HG02870 (cell line): ENCODE measurements around the gene RORC.

ENCODE experiments used
- ATAC-seq: cut with Tn5 transposase; IDR thresholded peaks from one replicate; pipeline ENCODE4 v1.9.1; 2021; ENCODE audit warnings: mild to moderate bottlenecking, moderate library complexity; ENCODE audit not compliant: unreplicated experiment

RORC gene

DNA sequence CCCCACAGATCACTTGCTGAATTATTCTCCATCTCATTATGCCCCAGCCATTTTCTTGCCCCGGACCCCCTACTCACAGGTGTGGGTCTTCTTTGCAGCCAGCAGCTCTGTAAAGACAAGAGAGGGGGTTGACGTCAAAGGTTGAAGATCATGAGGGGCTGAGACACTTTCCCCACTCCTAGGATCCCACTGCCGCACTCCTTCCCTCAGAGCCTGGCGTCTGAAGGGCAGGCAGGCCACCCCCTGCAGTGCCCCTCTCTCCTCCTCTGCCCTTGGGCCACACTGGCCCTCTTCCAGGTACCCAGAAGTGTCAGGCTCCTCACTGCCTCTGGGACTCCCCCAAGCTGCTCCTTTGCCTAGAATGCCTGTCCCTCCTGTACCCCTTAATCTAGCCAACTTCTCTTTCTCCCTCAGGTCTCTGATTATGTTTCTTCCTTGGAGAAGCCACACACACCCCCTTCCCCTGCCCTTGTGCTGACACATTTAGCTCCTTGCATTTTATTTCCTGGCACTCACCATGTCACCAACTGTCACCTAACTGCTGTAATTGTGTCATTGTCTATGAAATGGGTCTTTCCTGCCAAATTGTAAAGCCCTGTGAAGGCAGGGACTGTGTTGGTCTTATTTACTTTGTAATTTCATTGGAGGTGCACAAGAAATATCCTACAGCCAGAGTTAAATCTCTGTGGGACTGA, 2.1 kb downstream of the RORC start:
- ATAC-seq = no peak

DNA sequence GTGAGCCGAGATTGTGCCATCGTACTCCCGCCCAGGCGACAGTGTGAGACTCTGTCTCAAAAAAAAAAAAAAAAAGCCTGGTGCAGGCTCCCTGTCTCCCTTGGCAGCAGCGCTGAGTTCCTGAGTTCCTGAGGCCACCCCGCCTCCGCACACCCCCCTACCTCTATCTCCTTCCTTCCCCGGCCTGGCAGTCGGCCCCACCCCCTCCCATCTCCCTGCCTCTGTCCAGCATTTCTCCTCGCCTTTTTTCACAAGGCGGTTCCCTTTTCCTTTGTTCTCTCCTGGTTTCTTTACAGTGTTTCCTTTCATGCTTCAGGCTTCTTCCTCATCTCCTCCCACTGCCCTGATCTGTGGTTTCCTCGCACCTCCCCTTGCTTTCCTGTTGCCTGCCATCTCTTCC, 2.7 kb downstream of the RORC start:
- no peak for ATAC-seq

DNA sequence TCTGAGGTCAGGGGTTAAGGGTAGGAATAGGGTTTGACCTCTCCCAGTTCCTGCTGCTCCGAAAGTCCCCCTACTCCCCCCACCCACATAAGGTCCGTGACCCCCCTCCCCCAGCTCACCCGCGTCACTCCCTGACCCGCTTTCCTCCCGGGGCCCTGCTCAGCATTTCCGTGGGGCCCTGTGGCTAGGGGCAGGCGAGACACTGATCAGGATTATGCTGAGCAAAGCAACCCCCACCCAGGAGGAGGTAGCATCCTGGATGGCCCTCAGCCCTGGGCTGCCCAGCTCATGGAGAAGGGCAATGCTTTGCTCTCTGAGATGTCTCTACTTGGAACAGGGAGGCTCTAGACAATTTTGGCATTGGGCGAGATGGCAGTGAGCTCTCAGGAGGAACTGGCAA, 3.7 kb downstream of the RORC start:
- no peak for ATAC-seq

DNA sequence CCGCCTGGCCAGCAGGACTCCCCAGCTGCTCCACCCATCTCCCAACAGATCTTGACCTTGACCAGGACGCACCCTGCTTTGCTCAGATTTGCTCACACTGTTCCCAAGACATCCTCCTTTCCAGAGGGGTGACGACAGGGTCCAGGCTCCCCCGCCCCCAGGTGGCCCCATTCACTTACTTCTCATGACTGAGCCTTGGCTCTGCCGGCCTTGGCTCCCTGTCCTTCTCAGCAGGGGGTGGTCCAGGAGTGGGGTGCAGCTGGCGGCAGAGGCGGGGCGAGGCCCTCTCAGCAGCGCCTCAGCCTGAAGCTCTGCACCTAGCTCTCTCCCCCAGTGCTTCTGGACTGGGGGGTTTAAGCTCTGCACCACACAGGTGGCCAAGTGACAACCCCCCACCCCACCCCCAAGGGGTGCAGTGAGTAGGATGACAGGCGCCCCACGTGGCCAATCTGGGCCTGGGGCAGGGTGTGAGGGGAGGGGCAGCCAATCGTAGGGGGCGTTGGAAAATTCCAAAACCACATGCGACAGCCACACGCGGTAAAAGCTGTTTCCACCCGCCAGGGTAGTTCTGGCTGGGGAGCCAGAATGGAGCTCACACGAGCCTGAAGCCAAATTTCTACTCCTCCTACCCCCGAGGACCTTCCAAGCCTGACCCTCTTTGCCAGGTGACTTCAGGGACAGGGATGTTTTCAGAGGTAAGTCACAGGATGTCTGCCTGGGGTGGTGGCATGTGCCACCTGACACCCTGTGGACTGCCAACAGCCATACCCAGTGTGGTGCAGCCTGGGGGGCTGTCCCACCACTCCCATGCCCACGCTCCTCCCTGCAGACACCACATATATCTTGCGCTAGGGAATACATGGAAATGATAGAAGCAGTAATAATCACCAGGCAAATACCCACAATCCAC, 5.6 kb downstream of the RORC start:
- no peak for ATAC-seq

DNA sequence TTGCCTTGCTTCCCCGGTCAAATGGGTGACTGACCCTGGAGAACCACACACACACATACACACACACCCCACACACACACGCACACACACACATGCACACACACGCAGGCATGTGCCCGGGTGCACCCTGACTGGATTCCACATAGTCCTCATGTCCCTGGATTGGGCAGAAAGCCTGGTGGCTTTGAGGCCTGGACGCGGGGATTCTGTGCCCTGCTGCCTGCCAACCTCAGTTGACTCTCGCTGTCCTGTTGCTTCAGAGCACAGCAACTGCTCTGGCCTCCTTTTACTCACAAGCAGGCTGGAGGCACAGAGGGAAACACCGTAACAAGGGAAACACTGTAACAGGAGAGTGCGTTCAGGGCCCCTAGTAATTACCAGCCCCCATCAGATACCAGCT, 6.4 kb downstream of the RORC start:
- no peak for ATAC-seq

DNA sequence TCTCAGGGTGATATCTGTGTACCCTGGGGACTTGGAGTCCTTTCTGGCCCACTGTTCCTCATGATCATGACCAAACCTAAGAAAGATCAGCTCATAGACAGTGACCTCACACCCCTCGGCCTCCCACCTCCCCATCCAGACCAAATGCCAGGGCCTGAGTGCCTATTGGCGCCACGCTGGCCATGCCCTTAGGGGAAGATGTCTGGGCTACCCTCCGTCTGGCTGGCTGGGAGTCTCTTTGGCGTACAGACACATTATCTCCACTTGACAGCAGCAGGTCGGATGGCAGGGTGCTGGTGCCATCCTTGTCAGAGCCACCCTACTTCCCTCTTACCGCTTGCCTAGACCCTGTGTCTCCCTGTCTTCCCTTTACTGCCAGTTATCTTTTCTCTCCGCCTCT, 8.4 kb downstream of the RORC start:
- ATAC-seq = no peak

DNA sequence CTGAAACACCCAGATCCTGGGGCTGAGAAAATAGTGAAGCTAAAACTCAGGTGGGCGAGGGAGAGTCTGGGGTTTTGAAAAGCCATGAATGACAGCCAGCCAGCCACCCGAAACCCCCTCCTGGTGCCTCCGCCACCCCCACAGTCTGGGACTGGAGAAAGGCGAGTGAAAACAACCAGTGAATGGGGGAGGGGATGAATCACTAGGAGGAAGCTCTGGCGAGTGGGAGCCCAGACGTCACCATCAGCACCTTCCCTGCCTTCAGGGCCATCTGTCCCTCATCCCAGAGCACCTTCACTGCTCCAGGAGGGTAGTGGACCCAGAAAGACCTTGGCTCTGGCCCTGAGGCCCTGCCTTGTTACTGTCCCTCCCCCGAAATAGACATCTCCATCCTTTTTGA, 9.2 kb downstream of the RORC start:
- ATAC-seq = no peak

DNA sequence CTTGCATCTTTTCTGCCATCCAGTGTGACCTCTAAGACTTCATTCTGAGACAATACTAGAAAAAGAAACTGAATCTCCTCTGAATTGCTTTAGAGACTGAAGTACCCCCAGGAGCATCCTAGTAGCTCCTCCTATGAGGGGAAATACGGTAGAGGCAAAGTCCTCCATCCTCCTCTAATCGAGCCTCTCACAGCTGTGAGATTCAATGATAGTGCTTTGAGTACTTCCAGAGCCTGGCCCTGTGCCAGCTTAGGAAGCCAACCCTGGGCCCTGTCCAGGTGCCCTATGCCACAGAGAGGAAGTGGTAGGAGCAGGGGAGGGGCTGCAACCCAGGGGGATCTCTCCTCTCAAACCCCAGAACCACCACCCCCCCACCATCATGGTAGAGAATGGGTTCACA, 10.7 kb downstream of the RORC start:
- no peak for ATAC-seq

DNA sequence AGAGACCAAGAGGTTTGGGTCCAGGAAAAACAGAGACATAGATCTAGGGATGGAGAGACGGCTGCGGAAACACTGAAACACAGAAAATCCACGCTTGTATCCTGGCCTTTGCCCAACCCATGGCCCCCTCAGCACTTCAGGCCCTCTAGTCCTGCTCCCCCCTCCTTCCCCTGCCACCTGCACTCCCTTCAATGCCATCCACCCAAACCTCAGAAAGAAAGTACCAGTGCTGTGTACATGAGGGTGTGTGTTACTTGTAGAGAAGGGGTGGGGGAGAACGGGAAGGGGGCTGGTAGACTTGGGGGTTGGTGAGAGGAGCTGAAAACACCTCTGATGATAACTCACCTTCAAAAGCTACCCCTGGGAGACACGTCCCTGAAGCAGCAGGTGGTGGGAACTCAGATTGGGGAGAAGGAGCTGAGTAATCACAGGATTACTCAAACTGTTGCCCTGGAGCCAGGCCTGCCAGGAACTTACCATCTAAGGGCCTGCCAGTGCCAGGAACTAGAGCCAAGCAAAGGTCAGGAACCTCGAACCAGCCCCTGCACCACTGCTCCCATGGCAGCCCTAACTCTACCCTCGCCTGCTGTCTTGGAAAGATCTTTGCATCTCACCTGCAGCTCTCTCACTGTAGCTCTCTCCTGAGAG, 11.5 kb downstream of the RORC start:
- no peak for ATAC-seq

DNA sequence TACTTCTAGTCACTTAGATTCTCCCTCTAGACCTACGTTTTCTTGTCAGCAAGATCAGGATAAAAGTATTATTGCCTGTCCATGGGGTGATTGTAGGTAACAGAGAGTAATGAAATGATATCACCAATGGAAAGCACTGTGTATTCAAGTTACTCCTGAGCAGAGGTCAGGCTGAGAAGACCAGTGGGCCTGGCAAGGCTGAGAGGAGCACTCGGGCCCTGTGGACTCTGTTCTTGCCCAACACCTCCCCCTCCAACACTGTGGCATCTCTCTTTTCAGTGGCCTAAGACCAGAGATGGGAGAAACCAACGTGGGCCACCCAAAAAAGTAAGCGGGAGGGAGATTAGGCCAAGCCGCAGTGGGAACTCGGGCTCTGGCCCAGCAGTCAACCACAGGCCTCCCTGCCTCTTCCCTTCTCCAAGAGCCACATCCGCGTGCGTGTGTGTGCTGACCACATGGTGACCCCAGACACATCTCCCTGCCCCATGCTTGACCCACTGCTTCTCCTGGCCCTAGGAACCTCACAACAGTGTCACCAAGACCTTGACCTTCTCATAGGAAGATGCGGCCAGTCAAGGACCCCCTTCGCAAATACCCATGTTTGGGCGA, 12.3 kb downstream of the RORC start:
- ATAC-seq = no peak

DNA sequence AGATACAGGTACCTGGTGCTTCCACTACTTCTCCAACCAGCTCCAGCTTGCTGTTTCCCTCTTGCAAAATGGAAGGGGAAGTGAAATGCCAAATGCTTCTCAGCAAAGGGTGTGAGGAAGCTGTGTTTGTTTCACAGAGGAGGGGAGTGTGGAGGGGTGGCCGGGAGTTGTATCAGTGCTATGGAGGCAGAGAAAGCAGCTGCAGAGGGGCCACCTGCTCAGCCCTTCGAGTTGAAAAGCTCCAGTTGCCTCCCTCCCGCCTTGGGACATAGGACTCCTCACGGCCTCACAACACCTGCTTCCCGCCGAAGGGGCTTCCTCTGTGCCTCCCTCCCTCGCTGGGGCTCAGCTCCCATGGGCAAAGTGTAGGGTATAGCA, 14.3 kb downstream of the RORC start:
- no peak for ATAC-seq

DNA sequence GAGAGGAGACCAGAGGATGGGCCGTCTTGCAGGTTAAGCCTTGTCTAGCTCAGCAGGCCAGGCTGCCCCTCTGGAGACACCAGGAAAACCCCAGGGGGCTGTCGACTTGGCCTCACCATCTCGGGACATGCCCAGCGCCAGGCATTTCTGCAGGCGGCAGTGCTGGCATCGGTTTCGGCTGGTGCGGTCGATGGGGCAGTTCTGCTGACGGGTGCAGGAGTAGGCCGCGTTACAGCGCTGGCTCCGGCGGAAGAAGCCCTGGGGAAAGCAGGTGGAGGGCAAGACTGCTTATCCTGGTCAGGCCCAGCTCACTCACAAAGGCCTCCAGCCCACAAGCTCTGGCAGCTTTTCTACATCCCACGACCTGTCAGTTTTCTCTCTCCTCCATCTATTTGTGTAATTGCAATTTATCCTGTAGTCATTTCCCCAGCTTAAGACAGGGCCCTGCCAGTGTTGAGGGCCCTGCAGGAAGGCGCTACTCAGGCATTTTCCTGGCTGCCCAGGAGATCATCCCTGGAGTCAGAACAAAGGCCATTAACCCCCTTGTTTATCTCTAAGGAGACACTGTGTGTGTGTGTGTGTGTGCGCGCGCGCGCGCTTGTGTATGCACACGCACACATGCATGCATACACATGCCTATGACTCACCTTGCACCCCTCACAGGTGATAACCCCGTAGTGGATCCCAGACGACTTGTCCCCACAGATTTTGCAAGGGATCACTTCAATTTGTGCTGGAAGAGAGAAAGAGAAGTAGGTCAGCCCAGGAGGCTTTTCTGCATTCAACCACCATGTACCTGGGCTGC, 14.9 kb downstream of the RORC start:
- no peak for ATAC-seq

DNA sequence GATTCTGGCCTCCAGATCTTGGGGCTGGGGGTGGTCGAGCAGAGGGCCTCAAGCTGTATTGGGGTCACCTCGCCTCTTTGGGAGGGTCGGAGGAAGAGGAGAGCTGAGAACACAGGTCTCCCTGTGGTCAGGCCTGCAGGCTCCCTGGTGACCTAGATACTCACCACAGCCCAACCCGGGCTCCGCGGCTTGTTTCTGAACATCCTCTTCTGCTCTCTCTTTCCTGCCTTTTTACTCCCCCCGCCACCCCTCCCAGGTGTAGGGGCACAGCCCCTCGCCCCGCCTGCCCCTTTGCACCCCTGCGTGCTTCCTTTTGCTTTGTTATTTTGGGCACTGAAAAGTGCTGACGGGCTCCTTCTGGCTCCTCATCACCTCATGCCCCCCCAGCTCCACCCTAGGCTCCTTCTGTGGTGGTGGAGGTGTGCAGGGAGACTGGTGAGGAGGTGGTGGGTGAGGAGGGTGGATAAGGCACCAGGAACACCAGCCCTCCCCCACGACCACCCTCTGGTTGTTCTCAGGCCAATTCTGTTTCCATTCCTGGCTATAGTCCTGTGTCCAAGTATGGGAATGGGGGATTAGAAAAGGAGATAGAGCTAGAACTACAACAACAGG, 15.8 kb downstream of the RORC start:
- ATAC-seq = no peak

DNA sequence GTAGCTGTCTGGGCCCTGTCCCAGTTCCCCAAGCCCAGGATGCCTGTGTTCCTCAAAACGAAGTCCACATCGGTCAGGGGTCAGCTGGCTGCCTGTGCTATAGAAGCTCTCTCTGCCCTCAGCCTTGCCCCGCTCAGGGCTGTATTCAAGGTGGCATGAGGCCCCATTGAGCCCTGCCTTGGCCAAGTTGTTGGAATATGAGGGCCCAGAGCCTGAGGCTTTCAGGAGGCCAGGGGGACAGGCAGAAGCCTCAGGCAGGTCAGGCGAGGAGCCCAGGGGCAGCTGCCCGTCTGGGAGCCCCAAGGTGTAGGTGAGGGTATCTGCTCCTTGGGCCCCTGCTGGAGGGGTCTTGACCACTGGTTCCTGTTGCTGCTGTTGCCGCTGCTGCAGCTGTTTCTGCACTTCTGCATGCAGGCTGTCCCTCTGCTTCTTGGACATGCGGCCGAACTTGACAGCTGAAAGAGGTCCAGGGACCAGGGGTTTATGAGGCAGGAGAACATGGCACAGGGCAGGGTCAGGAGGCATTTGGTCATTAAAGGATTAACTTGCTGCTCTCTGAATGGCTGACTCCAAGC, 16.5 kb downstream of the RORC start:
- no peak for ATAC-seq

DNA sequence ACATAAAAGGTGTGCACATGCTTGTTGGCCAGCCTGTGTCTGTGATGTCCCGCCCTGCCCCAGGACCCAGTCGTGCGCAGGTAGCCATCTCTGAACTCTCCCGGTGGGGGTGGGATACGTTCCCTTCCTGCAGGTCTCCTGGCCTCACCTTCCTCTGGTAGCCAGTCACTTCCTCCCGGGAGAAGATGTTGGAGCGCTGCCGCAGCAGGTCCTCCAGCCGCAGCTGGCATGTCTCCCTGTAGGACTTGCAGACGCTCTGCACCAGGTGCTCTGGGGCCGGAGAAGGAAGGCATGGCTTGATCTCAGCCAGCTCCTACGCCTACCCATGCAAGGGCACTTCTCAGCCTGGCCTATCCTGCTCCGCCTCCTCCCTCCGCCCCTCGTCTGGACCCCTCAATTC, 17.2 kb downstream of the RORC start:
- no peak for ATAC-seq

DNA sequence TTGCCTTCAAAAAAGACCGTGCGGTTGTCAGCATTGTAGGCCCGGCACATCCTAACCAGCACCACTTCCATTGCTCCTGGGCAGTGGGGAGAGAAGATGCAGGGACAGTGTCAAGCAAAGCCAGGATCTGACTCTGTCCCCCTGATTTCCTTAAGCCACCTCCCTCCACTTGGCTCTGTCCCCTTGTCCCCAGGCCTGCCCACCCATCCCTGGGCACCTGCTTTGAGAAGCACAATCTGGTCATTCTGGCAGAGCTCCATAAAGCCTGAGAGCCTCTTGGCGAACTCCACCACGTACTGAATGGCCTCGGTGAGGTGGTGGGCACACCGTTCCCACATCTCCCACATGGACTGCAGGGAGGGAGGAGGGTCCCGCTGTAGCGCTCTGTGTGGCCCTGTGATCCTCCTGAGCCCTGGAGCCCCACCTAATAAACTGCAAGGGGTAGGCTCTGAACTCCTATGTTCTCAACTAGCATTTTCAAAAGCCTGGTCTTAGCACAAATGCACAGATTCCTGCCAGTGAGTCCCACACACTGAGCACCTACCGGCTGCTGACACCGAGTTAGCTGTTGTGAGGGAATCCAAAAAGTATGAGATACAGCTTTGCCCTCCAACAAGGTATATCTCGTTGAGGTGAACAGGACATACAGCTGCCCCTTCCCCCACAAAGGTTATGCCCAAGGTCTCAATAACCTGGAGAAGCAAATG, 18.2 kb downstream of the RORC start:
- ATAC-seq = no peak

DNA sequence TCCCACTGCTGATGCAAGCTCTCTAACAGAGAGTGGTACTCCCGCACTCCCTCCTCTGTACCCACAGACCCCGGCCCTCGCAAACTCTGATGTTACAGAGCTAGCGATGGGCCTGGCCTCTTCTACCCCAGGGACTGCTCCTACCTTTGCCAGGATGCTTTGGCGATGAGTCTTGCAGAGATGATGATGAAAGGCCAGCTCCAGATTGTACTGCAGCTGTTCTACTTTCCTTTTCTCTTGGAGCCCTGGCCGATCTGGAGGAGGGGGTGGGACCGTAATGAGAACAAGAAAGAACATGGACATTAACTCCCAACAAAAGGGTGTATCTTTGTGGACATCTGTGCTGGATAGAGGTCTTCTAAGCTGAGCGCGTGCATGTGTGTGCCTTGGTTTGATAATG, 20.4 kb downstream of the RORC start:
- ATAC-seq = no peak

DNA sequence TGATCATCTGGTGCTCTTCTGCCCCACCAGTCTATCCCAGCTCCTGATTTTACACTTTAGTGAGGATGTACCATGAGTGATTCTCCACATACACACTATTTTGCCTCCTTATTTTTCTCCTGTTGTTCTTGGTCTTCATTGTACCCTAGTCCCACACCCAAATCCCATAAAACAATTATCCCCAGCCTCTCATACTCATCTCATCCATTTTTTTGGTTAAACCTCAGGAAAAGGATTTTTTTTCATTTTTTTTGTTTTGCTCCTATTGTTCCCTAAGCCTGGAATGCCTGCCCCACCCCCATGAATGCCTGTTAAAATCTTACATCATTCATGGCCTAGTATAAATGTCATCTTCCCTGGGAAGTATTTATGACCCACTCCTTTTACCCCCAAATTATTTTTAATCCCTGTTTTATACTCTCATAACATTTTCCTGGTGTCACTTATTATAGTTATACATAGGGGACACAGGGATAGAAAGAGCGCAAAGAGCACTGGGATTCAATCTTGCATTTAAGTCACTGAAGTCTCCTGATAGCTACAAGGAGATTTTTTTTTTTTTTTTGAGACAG, 21.5 kb downstream of the RORC start:
- no peak for ATAC-seq
